ENCODE data around the gene TTC4. TPM values are rescaled to one million over a fixed set of nuclear protein-coding genes. Genes with fewer than 3 reads are reported as not detected.

TTC4 gene
- total RNA-seq = 10.1 and 13.8 TPM in 2 replicates

- DNase-seq (ENCODE audit: low read depth in 2 of 2) = peak; percentile 40 to 80
Observed at GRCh38 chr1:54715493-54716298, at the start of gene TTC4. Gene TTC4 (plus strand): TSS chr1:54715861. CDS start chr1:54715909, 48 bp downstream.

- no peak for DNase-seq (ENCODE audit: low read depth in 2 of 2)
Observed at GRCh38 chr1:54666333-54666732, 49.3 kb upstream of the TTC4 start.

- DNase-seq (ENCODE audit: low read depth in 2 of 2) = no peak
Observed at GRCh38 chr1:54667797-54668196, 47.9 kb upstream of the TTC4 start.

- DNase-seq (ENCODE audit: low read depth in 2 of 2) = no peak
Observed at GRCh38 chr1:54668567-54668966, 47.1 kb upstream of the TTC4 start.

GRCh38 chr1:54671985-54672608, 43.6 kb upstream of the TTC4 start:
- peak; percentile 18 to 56 for DNase-seq (ENCODE audit: low read depth in 2 of 2)

GRCh38 chr1:54678776-54679643, 36.7 kb upstream of the TTC4 start:
- DNase-seq (ENCODE audit: low read depth in 2 of 2) = no peak

- DNase-seq (ENCODE audit: low read depth in 2 of 2) = no peak
Observed at GRCh38 chr1:54679706-54680105, 36.0 kb upstream of the TTC4 start.

GRCh38 chr1:54680387-54680786, 35.3 kb upstream of the TTC4 start:
- no peak for DNase-seq (ENCODE audit: low read depth in 2 of 2)

DNA sequence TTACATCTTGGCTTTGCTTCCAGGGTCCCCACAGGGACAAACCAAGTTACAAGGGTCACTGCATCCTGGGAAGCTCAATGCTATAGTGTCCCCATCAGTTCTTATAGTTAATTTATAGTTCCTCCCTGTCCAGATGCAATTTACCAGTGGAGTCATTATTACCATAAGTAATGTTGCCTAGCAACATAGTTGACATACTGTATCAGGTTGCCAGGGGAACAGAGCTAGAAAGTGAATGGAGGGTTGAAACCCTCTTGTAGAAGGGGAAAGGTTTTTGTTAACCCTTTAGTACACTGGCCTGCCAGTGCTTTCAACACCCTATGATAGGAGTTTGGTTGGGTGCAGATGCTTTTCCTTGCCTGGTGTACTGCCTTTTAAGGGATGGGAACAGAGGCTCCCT, 34.3 kb upstream of the TTC4 start:
- DNase-seq (ENCODE audit: low read depth in 2 of 2) = peak in 1 of 2 donors; percentile 7

- no peak for DNase-seq (ENCODE audit: low read depth in 2 of 2)
Observed at GRCh38 chr1:54683453-54683852, 32.2 kb upstream of the TTC4 start.

DNA sequence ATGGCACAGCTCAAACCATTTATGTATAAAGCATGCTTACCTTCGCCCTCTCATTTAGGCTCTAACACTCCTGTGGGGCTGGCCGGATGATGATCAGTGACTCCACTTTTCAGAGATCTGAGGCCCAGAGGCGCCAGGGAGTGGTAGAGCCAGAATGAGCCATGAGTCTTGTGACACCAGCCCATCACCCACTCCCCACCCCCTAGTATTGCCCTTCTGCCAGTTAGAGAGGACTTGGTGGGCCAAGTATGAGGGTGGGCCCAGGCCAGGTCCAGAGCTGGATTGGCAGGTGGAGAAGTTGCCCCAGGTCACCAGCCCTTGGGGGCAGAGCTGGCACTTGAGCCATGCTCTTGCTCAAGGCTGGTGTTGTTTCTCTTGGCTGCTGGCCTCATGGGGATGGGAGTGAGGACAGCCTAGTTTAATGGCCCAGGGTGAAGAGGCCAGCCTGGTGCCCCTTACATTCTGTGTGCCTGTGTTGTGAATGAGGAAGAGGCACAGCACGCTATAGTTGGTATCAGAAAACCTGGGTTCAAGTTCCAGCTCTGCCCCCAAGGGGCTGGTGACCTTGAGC, 30.2 kb upstream of the TTC4 start:
- no peak for DNase-seq (ENCODE audit: low read depth in 2 of 2)

DNA sequence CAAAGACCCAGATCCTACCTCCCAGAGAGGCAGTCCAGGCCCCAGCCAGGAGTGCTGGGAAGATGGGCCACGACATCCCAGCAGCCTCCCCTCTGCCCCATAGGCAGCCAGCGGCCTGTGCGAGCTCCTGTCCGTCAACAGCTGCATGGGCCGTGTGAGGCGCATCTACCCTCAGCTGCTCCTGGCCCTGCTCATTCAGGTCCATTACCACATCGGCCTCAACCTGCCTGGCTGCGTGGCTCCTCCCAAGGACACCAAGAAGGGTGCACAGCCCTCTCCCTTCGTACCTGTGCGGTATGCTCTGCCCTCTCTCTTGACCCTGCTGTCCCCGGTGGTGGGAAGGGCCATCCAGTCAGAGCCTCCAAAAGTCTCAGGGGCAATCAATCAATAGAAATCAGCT, 29.5 kb upstream of the TTC4 start:
- DNase-seq (ENCODE audit: low read depth in 2 of 2) = no peak

DNA sequence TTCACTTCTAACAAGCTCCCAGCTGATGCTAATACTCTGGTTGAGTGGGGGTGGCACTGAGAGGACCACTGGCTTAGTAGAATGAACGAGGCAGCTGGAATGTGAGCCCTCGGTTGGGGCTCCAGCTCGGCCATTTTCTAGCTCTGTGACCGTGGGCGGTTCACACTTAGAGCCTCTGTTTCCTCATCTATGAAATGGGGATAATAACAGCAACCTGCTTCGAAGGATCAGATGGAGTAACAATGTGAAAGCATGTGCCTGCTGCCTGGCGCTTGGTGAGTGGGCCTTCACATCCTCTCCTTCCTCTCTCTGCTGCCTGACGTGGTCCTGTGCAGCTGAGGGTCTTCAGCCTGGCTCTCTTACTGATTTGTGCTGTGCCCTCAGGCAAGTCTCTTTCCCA, 20.9 kb upstream of the TTC4 start:
- DNase-seq (ENCODE audit: low read depth in 2 of 2) = no peak

DNA sequence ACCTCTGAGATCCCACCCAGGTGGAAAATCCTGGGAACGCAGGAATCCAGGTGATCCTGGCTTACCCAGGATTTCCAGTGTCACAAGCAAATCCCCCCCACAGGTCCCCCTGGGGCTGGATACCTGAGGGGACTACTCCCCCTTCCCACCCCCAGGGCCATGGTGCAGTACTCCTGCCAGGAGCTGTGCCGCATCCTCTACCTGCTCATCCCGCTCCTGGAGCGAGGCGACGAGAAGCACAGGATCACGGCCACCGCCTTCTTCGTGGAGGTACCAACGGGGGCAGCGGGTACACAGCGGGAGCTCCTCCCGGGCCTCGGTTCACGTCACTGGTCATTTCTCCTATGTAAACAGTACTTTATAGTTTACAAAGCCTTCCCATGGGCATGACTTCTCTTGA, 20.4 kb upstream of the TTC4 start:
- DNase-seq (ENCODE audit: low read depth in 2 of 2) = no peak

DNA sequence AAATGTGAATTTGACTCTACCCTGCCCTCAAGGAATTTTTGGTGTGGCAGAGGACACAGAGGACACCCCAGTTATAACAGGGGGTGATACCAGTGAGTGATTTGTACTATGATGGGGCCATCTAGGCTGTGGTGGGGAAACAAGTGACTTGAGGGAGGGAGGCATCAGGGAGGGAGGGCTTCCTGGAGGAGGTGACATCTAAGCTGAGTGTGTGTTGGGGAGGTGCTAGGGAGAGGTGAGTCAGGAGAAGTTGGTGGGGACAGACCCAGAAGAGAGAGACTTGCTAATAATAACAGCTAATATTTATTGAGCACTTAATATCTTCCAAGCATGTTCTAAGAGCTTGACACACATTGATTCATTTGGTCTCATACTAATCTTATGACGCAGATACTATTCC, 19.9 kb upstream of the TTC4 start:
- DNase-seq (ENCODE audit: low read depth in 2 of 2) = no peak

DNA sequence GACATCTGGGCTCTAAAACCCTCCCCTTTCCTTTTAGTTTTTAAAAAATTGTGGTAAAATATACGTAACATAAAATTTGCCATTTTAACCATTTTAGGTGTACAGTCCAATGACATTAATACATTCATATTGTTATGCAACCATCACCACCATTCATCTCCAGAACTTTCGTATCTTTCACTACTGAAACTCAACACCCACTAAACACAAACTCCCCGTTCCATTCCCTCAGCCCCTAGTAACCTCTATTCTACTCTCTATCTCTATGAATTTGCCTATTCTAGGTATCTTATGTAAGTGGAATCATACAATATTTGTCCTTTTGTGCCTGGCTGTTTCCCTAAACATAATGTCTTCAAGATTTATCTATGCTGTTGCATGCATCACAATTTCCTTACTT, 19.4 kb upstream of the TTC4 start:
- DNase-seq (ENCODE audit: low read depth in 2 of 2) = no peak

DNA sequence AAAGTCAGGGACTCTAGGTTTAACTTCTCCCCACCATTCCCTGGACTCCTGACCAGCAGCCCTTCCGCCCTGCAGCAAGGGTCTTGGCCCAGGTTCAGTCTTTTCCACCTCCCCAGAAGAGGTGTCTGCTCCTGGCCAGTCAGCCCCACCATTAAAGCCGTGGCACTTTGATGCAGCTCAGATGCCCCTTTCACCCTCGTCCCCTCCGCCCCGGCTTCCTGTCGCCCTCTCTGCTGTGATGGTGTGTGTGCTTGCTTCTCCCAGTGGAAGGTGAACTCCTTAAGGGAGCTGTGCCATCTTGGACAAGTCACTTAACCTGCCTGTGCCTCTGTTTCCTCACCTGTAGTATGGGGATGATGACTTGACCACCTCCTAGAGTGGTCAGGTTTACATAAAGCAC, 17.8 kb upstream of the TTC4 start:
- no peak for DNase-seq (ENCODE audit: low read depth in 2 of 2)

- DNase-seq (ENCODE audit: low read depth in 2 of 2) = no peak
Observed at GRCh38 chr1:54698346-54698745, 17.3 kb upstream of the TTC4 start.

DNA sequence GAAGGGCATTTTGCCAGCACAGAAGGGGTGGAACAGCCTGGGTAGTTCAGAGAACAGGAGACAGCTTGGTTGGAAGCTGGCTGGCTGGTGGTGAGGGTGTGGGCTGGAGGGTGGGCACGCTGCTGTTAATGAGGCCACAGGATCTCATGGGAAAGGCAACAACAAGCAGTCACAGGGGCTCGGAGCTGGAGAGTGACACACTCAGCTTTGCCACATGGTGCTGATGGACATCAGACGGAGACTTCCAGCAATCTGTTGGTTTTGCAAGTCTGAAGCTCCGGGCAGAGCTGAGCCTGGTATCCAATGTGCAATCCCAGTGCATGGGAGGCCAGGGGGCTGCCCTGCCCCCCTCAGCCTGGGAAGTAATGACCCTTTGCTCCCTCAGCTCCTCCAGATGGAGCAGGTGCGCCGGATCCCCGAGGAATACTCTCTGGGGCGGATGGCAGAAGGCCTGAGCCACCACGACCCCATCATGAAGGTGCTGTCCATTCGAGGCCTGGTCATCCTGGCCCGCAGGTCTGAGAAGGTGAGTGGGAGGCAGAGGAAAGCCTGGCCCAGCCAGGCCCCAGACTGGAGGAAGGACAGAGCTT, 15.6 kb upstream of the TTC4 start:
- DNase-seq (ENCODE audit: low read depth in 2 of 2) = no peak

DNA sequence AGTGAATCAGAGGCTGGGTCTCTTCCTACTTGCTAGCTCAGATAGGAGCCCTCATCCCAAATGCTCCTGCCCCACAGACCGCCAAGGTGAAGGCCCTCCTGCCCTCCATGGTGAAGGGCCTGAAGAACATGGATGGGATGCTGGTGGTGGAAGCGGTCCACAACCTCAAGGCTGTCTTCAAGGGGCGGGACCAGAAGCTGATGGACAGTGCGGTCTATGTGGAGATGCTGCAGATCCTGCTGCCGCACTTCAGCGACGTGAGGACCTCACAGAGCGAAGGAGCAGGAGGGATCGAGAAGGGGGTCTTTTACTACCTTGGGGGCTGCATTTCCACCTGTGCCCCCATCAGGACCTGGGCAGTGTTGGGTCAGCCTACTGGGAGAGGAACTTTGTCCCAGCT, 14.6 kb upstream of the TTC4 start:
- DNase-seq (ENCODE audit: low read depth in 2 of 2) = no peak

GRCh38 chr1:54701996-54702395, 13.7 kb upstream of the TTC4 start:
- no peak for DNase-seq (ENCODE audit: low read depth in 2 of 2)

DNA sequence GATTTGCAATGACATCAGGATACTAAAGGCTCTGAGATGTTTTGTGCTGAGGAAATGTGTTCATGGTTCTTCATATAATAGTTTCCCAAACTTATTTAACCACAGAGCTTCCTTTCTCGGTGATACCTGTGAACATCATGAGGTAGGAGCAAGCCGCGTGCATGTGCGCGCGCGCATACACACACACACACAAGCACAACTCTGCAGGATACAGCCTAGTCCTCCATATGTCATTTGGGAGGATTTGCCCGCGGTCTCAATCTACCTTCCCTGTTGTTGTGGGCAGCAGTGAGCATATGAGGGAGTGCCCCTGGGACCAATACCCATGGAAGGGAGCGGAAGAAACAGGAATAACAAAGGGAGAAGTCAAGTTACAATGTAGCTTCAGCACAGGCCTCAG, 12.2 kb upstream of the TTC4 start:
- no peak for DNase-seq (ENCODE audit: low read depth in 2 of 2)
